ENCODE results near the gene CAMTA1. TPM values are rescaled to one million over a fixed set of nuclear protein-coding genes. Genes with fewer than 3 reads are reported as not detected.

CAMTA1 gene
- total RNA-seq, 2 donors from 2014 or later: 100 to 102 TPM

GRCh38 chr1:7004181-7004580 is 218.9 kb downstream of the CAMTA1 start:
- no peaks in the 10 kb centered on the region for H3K36me3 ChIP-seq
- H3K27ac ChIP-seq: no peak overlapping the region
- TF ChIP-seq POLR2AphosphoS5 (IDR thresholded peaks at IDR 0.05) (no peak), CTCF (IDR thresholded peaks at IDR 0.05) (no peak), POLR2A (IDR thresholded peaks at IDR 0.05) (no peak)
- WGBS: 50% methylated on average over 1 of the region's 1 CpG
- H3K4me3 ChIP-seq: no peak overlapping the region
- no peaks in the 10 kb centered on the region for H3K27me3 ChIP-seq (replicated peaks; ENCODE audit: insufficient read depth)
- no peaks in the 10 kb centered on the region for H3K9me3 ChIP-seq
- intact Hi-C loops (cut with DNase I): no loop called here
- no peaks in the 10 kb centered on the region for H3K4me1 ChIP-seq (replicated peaks)
- DNase-seq (ENCODE audit: low spot score): no peak

- TF ChIP-seq POLR2A (IDR thresholded peaks at IDR 0.05): no peak
- TF ChIP-seq CTCF (IDR thresholded peaks at IDR 0.05): no peak
- no peak for TF ChIP-seq POLR2AphosphoS5 (IDR thresholded peaks at IDR 0.05)
- Histone ChIP-seq H3K36me3 (no peaks in the 10 kb centered on the region), H3K27ac (no peak overlapping the region), H3K4me1 (replicated peaks) (no peaks in the 10 kb centered on the region), H3K27me3 (replicated peaks; ENCODE audit: insufficient read depth) (no peaks in the 10 kb centered on the region), H3K4me3 (no peak overlapping the region), H3K9me3 (no peaks in the 10 kb centered on the region)
- intact Hi-C loops (cut with DNase I): no loop called here
- no peak for DNase-seq (ENCODE audit: low spot score)
- WGBS: 91% methylated on average over 4 of the region's 4 CpGs
These were observed 220.5 kb downstream of the CAMTA1 start for GRCh38 chr1:7005762-7006161.

GRCh38 chr1:7006996-7007871 is 222.0 kb downstream of the CAMTA1 start:
- no peak for DNase-seq (ENCODE audit: low spot score)
- H3K4me3 ChIP-seq: no peak overlapping the region
- no peaks in the 10 kb centered on the region for H3K4me1 ChIP-seq (replicated peaks)
- no peak for TF ChIP-seq POLR2A (IDR thresholded peaks at IDR 0.05)
- TF ChIP-seq POLR2AphosphoS5 (IDR thresholded peaks at IDR 0.05): no peak
- TF ChIP-seq CTCF (IDR thresholded peaks at IDR 0.05): no peak
- H3K27ac ChIP-seq: no peak overlapping the region
- no peaks in the 10 kb centered on the region for H3K27me3 ChIP-seq (replicated peaks; ENCODE audit: insufficient read depth)
- no peaks in the 10 kb centered on the region for H3K9me3 ChIP-seq
- WGBS: 87% methylated on average over 26 of the region's 26 CpGs
- intact Hi-C loops (cut with DNase I): no loop called here
- no peaks in the 10 kb centered on the region for H3K36me3 ChIP-seq

- Histone ChIP-seq H3K27me3 (replicated peaks; ENCODE audit: insufficient read depth) (no peaks in the 10 kb centered on the region), H3K4me1 (replicated peaks) (no peaks in the 10 kb centered on the region), H3K9me3 (no peaks in the 10 kb centered on the region), H3K27ac (no peak overlapping the region), H3K36me3 (no peaks in the 10 kb centered on the region), H3K4me3 (no peak overlapping the region)
- DNase-seq (ENCODE audit: low spot score): no peak
- 80% methylated on average over 10 of the region's 10 CpGs for WGBS
- intact Hi-C loops (cut with DNase I): no loop called here
- TF ChIP-seq POLR2AphosphoS5 (IDR thresholded peaks at IDR 0.05): no peak
- no peak for TF ChIP-seq POLR2A (IDR thresholded peaks at IDR 0.05)
- TF ChIP-seq CTCF (IDR thresholded peaks at IDR 0.05): no peak
These were observed 222.6 kb downstream of the CAMTA1 start for GRCh38 chr1:7007902-7008301.

- Histone ChIP-seq H3K4me1 (replicated peaks) (no peaks in the 10 kb centered on the region), H3K27me3 (replicated peaks; ENCODE audit: insufficient read depth) (no peaks in the 10 kb centered on the region), H3K36me3 (no peaks in the 10 kb centered on the region), H3K27ac (no peak overlapping the region), H3K4me3 (no peak overlapping the region), H3K9me3 (no peaks in the 10 kb centered on the region)
- intact Hi-C loops (cut with DNase I): no loop called here
- no peak for DNase-seq (ENCODE audit: low spot score)
- TF ChIP-seq POLR2A (IDR thresholded peaks at IDR 0.05) (no peak), CTCF (IDR thresholded peaks at IDR 0.05) (no peak)
- 85% methylated on average over 10 of the region's 10 CpGs for WGBS
These were observed 223.1 kb downstream of the CAMTA1 start for GRCh38 chr1:7008331-7008730.

All from prostate gland (tissue), 2 donors.